VCaP (cell line): ENCODE data around the gene POMT1.

Experiments used
- H3K27ac ChIP-seq: fragments of 450-650 bp; 2 replicates; pipeline ENCODE4 v1.5.1; 2017
- CTCF ChIP-seq: fragments of 450-650 bp; conservative IDR thresholded peaks from 2 replicates; pipeline ENCODE4 v1.5.1; 2017; ENCODE audit warnings: mild to moderate bottlenecking, moderate library complexity

POMT1 gene

GRCh38 chr9:131523451-131524435 lies 21.0 kb downstream of the POMT1 start:
- H3K27ac ChIP-seq, result no peak overlapping the region
- TF ChIP-seq CTCF, result no peak

- no peak for TF ChIP-seq CTCF
- no peak overlapping the region for H3K27ac ChIP-seq
These were observed 22.1 kb downstream of the POMT1 start for GRCh38 chr9:131524665-131525315.

- TF ChIP-seq CTCF, result no peak
- no peak overlapping the region for H3K27ac ChIP-seq
These were observed 23.2 kb downstream of the POMT1 start for GRCh38 chr9:131525643-131526565.

- no peak overlapping the region for H3K27ac ChIP-seq
- TF ChIP-seq CTCF, result no peak
These were observed 25.5 kb downstream of the POMT1 start for GRCh38 chr9:131528186-131528585.

- TF ChIP-seq CTCF, result no peak
- H3K27ac ChIP-seq, result no peak overlapping the region
These were observed 26.3 kb downstream of the POMT1 start for GRCh38 chr9:131528886-131529505.

- TF ChIP-seq CTCF, result 0 out of 2 replicates have a peak, but pooled peaks have one; percentile 19
- peak overlapping the region; percentile 86 for H3K27ac ChIP-seq
These were observed 27.2 kb downstream of the POMT1 start for GRCh38 chr9:131529597-131530545.
